GM18873 (cell line): ENCODE results near the gene ROBO4.

Experiments used
- ATAC-seq: cut with Tn5 transposase; IDR thresholded peaks from one replicate; pipeline ENCODE4 v1.9.1; 2021; ENCODE audit warnings: mild to moderate bottlenecking, moderate library complexity, moderate number of reproducible peaks; ENCODE audit not compliant: unreplicated experiment, low FRiP score

Gene ROBO4

DNA sequence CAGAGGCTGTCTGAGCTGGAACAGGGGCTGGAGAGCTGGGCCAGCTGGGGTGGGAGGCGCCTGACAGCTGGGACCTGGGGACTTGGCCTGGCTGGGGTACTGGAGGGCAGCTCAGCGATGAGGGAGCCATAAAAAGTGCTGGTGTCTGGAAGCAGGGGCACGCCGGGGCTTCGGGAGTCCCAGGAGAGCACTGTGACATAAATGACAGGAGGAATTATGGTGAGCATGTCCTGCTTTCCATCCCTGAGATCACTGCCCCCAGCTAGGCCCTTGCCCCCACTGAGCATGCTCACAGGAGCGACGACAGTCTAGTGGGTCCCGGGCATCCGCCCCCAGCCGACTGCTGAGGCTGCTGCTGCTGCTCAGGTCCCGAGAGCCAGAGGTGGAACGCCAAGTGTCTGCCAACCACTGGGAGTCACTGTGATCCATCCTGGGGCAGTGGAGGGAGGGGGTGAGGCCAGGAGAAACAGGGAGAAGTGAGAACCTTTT is 6.2 kb downstream of the ROBO4 start:
- ATAC-seq = no peak

DNA sequence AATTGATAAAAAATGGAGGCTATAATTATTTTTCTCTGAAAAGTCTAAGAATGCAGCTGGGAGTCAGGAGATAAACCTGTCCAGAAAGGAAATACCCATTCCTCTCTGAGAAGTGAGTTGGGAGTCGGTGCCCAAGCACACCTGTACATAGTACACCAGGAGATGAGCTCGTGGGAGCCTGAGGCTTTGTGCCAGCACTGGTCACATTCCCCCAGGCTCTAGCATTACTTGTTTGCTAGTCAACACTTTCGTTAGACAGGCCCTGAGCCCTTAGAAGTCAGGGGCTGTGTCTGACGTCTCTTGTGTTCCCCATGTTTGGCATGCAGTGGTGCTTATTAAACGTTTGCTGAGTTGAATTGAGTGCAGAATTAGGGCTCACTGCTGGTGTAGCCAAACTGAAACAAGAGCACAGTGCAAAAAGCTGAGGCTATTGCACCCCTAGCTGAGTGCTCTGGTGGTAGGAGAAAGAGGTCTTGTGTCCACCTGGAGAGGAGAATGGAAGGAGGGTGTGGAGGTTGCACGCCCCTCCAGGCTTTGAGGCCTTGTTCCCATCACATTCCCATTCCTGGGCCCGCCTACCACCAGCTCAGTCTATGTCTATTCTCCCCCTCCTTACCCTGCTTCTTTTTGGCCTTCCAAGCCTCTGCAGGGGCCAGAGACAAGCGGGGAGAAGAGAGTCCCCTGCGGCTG is 6.8 kb downstream of the ROBO4 start:
- ATAC-seq = no peak

DNA sequence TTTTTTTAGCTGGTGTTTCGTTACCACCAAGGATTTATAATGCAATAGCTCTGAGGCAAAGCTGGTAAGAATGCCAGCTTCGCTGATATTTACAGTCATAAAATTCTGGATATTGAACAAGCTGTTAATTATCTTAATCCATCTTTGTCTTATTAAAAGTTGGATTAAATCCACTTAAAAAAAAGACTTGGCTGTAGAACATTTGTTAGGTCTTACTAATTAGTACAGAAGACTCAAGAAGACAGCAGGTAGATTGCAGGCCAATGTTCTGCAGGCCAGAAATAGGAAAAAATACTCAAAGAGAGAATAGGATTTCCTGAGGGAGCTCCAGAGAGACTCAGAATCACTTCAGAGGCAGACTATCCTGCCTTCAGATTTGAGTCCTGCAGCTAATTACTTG is 7.5 kb downstream of the ROBO4 start:
- ATAC-seq = no peak

DNA sequence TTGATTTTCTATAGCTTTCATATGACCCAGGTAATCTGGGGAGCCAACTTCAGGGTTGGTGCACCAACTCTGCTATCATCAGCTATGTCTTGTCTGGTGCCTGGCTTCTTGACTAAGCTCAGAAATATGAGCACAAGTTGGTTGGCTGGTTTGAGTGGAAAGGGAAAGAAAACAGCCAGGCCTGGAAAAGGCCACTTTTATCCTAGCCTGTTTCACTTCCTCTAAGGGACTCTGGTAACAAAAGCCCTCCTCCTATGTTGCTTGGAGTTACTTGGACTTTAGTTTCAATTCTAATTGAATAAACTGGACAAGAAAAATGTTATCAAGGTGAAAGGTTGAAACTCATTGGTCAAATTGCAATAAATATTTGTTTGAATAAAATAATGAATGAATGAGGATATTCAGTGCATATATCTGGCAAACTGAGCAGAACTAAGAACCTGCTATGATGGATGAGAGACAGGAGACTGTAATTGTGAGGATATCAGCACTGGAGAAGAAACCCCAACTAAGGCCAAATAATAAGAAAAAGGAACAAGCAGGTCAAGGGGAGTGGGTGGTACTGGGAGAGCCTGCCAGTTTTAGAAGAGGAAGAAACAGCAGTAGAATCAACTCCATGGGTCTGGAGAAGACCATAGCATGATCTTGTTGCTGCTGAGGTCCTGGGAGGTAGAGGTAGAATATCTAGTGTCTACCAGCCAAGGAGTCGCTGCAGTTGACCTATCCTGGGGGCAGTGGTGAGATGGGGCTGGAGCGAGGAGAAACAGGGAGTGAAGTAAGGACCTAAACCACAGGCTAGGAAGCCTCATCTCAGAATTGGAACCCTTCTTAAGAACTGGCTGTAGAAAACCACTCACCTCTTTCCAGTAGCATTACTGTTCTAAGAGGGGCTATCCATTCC is 8.2 kb downstream of the ROBO4 start:
- no peak for ATAC-seq

DNA sequence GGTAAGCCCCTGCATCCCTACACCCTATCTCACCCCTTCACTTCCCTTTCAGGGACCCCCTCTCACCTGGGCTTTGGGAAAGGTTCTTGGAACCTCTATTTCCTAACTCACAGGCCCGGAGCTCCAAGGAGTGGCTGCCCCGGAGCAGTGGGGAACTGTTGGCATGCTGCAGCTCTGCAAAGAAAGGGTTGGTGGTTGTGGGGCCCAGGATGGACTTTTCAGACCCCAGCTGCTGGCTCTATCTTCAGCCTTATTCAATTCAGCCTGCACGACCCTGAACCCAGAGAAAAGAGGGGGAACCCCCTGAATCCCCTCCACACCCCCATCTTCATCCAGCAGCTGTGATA is 10.0 kb downstream of the ROBO4 start:
- ATAC-seq = no peak

DNA sequence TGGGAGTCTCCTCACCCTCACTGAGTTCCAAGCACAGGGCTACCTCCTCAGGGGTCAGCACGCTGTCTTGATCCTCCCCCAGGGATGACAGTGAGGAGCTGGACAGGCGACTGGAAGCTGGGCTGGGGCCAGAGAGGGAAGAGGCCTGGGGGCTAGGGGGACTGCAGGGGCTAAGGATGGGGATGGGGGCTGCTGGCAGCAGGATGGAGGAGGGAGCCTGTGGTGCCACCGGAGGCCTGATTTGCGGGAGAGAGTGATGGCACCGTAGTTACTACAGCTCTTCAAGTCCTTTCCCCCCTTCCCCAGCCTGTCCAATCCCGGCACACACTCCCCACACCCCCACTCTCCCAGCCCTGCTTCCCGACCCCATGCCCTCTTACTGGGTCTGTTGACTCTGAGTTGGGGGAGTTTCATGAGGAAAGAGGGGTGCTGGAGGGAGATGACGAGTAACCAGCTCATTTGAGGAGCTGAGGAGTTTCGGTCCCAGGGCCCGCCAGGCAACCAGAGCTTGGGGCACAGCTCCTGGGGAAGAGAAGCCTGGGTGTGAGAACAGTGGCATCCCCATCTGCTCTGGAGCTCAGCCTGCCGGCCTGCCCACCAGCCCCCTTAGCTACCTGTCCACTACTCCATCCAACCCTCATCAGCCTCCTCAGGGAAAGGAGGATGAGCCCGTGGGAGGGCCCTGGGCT is 10.5 kb downstream of the ROBO4 start:
- no peak for ATAC-seq

DNA sequence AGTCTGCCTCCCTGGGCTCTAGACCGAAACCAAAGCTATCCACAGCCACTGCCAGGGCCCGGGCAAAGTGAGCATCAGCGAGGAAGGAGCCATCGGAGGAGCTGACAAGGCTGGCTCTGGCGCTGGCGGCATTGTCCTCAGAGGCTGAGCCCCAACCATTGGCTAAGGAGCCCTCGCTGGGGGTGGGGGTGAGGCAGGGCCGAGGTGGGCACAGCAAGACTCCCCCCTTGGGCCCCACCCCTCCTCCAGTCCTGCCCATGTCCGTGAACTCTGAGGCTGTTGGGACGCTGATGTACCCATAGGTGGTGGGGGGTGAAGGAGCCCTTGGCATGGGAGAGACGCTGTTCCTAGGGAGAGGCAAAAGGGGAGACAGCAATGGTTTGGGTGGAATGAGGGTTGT is 11.2 kb downstream of the ROBO4 start:
- no peak for ATAC-seq

DNA sequence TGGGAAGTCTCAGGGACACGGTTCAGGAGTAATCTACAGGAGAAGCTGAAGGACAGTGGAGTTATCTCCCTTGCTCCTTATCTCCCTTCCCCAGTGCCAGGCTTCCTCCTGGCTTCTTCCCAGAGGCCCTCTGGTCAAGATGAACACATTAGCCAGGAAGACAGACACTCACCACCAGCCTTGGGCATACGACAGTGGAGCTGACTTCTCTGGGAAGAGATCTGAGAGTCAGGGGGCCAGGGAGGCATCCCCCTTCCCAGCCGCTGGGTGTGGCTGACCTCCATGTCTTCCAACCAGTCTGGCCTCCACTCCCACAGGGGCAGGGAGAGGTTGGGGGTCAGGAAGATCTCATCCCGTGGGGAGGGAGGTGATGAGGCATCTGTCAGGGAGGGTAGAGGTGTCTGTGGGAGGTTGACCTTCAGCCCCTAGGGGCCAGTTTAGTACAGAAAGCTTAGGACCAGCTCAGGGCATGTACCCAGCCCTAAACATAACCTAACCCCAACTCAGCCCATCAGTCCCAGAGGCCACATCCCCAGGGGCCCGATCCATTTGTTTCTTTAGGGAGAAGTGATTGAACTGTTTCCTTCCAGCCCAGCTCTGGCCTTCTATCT is 12.7 kb downstream of the ROBO4 start:
- ATAC-seq = no peak

DNA sequence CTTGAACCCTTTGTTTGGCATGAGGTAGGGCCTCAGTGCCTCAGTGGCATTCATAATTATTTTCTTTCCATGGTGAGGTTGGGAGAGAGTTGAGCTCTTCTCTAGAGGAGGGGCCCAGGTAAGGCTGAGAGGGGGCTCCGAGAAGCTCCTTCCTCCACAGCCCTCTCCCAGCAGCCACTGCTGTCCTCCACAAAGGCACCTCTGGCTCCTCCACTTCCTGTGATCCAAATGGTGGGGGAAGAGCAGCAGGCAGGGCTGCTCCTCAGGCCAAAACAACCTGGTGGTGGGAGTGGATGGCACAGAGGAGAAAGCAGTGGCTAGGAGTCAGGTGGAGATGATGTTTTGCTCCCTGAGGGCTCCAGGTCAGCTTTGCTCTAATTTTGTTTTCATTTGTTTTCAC is 13.3 kb downstream of the ROBO4 start:
- ATAC-seq = no peak

DNA sequence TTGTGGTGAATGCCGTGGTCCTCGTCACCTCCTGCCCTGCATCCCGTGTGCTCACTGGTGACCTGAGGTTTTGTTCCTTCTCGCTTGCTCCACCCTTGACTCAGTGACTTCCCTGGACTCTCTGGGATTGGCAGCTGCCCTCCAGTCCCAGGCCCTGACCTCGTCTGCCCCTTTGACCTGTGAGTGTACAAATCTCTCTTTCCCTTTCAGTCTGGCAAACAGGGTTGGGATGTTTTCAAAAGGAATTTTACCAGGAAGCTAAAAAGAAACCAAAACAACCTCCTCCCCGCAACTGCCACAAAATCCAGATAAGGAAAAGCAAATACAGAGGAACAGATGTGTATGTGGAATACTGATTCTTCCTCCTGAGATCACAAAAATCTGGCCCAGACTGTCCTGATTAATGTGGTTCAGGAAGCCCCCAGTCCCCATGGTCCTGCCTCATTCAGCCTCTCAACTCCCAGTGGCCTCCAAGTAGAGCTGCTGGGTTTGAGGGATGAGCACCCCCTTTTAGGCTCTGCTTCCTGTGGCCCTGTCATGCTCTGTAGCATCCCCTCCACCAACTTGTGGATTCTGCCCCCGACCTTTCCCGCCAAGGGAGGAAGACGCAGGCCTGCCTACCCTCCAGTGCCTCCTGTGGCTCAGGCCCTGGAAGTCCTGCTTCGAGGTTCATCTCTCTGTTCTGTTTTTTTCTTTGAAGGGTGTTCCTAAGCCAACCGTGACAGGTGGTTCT is 15.2 kb downstream of the ROBO4 start:
- no peak for ATAC-seq

DNA sequence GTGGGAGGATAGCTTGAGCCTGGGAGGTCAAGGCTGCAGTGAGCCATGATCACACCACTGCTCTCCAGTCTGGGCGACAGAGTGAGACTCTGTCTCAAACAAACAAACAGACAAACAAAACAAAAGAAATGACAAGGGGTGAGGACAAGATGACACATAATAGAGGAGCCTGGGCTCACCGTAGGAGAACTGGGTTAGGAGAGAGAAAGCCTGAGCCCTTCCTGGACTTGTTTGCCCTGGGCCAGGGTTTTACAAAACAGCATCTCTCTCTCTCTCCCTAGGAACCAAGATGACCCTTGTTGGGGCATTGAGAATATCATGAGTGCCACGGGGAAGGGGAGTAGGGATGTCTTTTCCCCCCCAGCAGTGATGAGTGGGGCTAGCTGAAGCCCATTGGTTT is 16.7 kb downstream of the ROBO4 start:
- ATAC-seq = no peak

DNA sequence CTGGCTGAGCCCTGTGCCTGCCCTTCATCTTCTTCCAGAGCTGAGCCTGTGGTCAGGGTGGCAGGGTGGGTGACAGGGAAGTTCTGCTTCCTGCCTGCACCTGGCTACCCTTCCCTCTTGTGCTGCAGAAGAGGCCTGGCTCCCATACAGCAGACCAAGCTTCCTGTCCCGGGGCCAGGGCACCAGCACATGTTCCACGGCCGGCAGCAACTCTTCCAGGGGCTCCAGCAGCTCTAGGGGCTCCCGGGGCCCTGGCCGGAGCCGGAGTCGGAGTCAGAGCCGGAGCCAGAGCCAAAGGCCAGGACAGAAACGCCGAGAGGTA is 17.4 kb downstream of the ROBO4 start:
- no peak for ATAC-seq

DNA sequence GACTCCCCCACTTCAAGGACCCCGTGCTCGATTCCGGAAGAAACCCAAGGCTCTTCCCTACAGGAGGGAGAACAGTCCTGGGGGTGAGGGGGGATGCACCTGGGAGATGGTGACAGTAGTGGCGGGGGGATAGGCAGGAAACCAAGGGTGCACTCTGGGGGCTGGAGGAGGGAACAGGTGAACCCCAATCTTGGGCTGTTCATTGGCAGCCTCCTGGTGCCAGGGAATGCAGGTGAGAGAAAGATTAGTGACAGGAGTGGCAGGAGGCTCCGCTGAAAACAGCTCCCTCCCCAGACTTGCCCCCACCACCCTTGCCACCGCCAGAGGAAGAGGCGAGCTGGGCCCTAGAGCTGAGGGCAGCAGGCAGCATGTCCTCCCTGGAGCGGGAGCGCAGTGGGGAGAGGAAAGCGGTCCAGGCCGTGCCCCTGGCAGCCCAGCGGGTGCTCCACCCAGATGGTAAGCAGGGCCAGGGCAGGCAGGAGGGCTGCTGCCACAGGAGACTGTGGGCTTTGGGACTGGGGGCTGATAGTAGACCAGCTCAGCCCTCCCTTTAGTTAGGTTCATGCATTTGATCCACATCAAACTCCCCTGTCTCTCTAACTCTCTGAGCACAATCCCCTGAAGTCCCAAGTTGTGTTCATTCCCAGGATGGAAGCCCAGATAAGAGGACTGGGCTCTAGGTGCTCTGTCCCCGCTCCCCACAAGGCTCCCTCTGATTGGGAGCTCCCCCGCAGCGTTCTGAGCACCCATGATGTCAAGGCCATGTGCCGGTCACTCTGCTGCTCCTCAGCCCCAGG is 18.0 kb downstream of the ROBO4 start:
- ATAC-seq = no peak

DNA sequence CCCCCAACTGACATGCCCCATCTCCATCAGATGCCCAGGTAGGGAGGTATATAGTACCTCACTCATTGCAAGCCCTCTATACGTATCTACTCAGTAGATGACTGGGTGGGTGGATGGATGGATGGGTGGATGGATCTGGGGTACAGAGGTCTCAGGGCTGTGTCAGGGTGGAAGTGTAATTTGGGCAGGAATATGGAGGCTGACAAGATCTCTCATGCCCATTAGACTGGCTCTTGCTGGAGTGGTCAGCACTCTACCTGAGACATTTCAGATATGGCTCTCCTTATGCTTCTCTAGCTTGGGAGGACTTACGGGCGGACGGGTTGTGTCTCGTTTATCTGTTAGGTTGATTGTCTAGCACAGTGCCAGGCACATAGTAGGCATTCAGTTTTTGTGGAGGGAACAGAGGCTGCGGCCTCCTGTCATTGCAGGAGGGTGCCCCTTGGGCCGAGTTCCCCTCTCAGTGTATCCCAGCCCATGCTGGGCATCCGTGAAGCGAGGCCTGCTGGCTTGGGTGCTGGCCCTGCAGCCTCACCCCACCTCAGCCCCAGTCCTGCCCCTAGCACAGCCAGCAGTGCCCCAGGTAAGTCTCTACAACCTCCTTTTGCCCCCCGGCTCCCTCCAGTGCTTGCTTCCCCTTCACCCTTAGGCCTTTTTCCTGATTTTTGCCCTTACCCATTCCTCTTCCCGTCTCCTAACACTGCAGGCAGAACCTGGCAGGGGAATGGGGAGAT is 18.7 kb downstream of the ROBO4 start:
- no peak for ATAC-seq

DNA sequence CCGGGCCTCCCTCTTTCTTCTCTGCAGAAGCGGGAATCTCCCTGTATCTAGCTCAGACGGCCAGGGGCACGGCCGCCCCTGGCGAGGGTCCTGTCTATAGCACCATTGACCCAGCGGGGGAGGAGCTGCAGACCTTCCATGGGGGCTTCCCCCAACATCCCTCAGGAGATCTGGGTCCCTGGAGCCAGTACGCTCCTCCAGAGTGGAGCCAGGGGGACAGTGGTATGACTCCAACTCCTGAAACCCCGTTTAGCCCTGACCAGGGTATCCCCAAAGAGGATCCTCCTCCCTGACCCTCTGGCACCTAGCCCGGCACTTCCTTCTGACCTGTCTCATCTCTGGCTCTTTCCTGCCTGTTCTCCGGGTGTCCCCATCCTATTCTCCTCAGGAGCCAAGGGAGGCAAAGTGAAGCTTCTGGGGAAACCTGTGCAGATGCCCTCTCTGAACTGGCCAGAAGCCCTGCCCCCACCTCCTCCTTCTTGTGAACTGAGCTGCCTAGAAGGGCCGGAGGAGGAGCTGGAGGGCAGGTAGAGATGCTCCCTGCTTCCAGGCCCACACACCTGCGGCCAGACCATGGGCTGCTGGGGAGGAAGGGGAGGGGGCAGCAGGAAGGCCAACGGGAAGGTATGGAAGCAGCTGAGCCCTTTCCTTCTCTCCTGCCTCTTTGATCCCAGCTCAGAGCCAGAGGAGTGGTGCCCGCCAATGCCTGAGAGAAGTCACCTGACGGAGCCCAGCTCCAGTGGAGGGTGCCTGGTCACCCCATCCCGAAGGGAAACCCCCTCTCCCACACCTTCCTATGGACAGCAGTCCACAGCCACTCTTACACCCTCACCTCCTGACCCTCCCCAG is 19.5 kb downstream of the ROBO4 start:
- ATAC-seq = no peak

DNA sequence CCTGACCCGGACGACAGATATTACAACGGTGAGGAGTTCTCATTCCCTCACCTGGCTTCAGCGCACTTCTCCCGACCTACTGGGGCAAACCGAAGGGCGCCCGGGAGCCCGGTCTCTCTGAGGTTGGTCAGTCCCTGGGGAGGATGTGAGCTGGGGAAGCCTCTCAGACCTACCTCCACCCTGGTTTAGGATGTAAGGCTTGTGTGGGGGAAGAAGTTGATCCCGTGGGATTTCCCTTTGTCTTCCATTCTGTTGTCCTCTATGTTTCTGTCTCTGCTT is 20.1 kb downstream of the ROBO4 start:
- no peak for ATAC-seq

DNA sequence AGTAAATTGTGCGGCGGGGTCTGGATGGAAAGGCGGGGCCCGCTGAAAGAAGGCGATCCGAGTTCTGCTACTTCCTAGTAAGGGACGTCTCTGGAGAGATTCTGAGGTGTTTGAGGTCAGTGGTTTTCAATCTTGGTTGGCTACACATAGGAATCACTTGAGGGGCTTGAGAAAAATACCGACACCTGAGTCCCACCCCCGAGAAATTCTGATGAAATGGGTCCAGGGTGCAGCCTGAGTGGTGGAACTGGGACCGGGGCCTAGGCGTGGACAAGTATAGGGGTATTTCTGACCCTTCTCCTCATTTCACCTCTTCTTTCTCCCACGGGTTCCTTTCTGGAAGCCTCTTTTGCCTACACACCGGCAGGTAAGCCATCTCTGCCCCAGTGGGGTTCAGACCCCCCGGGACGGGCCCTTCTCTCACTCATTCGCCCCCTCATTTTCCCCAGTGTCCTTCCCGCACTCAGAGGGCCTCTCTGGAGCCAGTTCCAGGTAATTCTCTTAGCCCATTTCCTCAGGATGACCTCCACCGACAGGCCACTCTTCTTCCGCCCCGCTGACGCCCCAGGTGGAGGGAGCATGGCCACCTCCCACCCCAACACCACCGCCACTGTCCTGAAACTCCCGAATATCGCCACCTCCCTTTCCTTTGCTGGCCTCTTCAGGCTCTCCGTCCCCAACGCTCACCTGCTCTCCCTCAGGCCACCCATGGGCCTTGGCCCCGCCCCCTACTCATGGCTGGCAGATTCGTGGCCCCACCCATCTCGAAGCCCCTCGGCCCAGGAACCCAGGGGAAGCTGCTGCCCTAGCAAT is 20.6 kb downstream of the ROBO4 start:
- ATAC-seq = no peak
